Stimulated activated naive B cell treated with anti-CD40 and anti-IgM and Interleukin-4, amounts not matched to agents 10 μg/mL and 1 μg/mL and 100 μg/mL, for 72 hours (primary cell): ENCODE measurements around the gene PTX3.

Experiments
- ATAC-seq, 2 donors: fragments of 150-1000 bp; cut with Tn5 transposase; replicated peaks; 2 replicates each; pipeline ENCODE4 v1.10.0; 2021; ENCODE audit warnings: moderate library complexity in 1 of 2
- DNase-seq: peaks from one replicate; pipeline ENCODE4 v3.0.0; 2021
- H3K27ac Mint-ChIP-seq: one replicate; pipeline ENCODE4 v1.8.0; 2022; ENCODE audit warnings: mild to moderate bottlenecking, mixed read lengths
- H3K27me3 Mint-ChIP-seq, 2 donors: one replicate each; pipeline ENCODE4 v1.8.0; 2022; ENCODE audit warnings: mixed read lengths in 2 of 2
- H3K36me3 Mint-ChIP-seq, 2 donors: one replicate each; pipeline ENCODE4 v1.8.0; 2022; ENCODE audit warnings: mixed read lengths in 2 of 2, mild to moderate bottlenecking in 1 of 2
- H3K4me1 Mint-ChIP-seq, 2 donors: one replicate each; pipeline ENCODE4 v1.8.0; 2022; ENCODE audit warnings: mixed read lengths in 2 of 2, mild to moderate bottlenecking in 1 of 2
- H3K4me3 Mint-ChIP-seq, 2 donors: one replicate each; pipeline ENCODE4 v1.8.0; 2022; ENCODE audit warnings: mild to moderate bottlenecking in 2 of 2, mixed read lengths in 2 of 2, moderate library complexity in 1 of 2
- H3K9me3 Mint-ChIP-seq, 2 donors: one replicate each; pipeline ENCODE4 v1.8.0; 2022; ENCODE audit warnings: mixed read lengths in 2 of 2, mild to moderate bottlenecking in 1 of 2

The PTX3 gene

DNA sequence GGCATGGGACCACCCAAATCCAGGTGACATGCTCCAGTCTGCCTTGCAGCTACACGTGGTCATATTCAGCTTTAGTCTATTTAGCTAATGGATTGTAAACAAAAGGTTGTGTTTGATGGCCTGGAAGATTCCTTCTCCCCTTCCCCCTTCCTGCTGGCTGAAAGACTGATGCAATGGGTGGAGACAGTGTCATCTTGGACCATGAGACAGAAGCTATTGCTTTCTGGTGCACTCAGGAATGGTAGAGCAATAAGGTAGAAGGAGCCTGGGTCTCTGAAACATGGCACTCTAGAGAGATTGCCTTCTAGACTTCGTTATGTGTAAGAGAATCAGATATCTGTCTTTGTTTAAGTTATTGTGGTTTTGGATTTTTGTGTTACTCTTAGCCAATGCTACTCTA, 25.7 kb upstream of the PTX3 start:
- Mint-ChIP-seq H3K27ac (no peak overlapping the region), H3K27me3 (peaks cover 0 to 5% of the 10 kb centered on the region in 2 donors), H3K4me1 (no peaks in the 10 kb centered on the region), H3K4me3 (no peak overlapping the region), H3K9me3 (peaks cover 1 to 4% of the 10 kb centered on the region in 2 donors), H3K36me3 (no peaks in the 10 kb centered on the region)
- no peak for ATAC-seq
- no peak for DNase-seq

DNA sequence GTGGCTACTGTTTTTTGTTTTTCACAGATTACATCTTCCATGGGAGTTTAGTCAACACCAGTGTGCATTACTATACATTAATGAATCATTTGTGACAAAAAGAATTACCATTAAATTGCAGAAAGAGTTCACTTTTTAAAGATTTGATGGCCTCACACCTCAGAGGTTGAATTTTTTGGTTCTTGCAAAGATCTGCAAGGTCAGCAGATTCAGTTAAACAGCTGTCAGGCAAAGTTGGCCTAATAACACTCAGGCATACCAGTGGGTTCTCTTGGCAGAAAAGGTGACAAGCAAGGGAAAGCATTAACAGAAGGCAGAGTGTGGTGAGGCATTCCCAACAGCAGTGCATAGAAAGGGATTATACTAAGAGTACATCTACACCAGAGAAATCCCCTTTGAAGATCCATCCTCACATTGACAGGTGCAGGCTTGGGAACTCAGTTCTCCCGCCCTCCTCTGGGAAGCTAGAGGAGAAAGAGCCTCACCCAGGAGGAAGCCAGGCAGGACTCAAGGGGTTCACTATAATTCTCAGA, 24.3 kb upstream of the PTX3 start:
- Mint-ChIP-seq H3K27me3 (peaks cover 0 to 5% of the 10 kb centered on the region in 2 donors), H3K4me1 (no peaks in the 10 kb centered on the region), H3K9me3 (peaks cover 1 to 4% of the 10 kb centered on the region in 2 donors), H3K36me3 (no peaks in the 10 kb centered on the region), H3K27ac (no peak overlapping the region), H3K4me3 (no peak overlapping the region)
- DNase-seq (no peak), ATAC-seq (no peak)

DNA sequence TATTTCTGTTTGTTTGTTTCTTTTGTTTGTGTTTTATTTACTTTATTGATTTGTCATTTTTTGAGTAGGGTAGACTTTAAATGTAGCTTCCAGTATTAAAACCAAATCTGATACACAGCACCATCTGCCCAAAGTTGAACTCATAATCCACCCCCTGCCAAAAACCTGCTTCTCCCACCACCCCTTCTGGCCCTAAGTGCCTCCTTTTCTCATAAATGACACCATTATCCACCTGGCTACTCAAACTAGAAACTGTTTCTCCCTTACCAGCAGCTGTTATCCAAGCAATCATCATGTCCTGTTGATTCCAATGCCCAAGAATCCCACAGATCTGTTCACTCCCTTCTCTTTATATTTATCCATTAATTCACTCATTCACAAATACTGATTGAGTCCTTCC, 21.8 kb upstream of the PTX3 start:
- Mint-ChIP-seq H3K27ac (no peak overlapping the region), H3K36me3 (no peaks in the 10 kb centered on the region), H3K27me3 (peaks cover 0 to 5% of the 10 kb centered on the region in 2 donors), H3K4me3 (no peak overlapping the region), H3K4me1 (no peaks in the 10 kb centered on the region), H3K9me3 (peaks cover 1 to 4% of the 10 kb centered on the region in 2 donors)
- DNase-seq (no peak), ATAC-seq (no peak)

DNA sequence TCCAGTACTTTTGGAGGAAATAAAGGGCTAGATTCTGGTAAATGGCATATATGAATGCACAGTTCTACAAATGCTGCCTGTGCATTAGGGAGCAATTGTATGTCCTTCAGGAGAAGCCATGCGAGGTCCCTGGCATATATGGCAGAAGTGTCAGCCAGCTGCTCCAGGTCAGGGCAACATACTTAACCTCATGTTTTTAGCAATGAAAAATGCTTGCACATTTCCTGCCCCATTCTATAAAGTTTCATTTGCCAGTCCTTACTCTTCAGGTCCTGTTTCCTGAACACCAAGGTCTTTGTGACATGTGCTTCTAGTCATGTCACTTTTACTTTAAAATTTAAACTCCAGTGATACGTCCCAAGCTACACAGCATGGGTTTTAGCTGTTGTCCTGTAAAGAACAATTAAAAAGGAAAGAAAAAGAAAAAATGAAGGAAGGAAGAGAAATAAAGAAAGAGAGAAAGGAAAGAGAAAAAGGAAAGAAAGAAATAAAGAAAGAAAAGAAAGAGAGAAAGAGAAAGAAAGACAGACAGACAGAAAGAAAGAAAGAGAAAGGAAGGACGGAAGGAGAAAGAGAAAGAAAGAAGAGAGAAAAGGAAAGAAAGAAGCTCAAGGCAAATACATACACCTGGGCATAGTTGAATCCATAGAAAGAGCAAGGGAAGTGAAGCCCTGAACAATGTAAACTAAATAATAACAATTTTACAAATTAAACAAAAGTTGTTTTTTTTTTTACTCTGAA, 20.1 kb upstream of the PTX3 start:
- no peak for ATAC-seq
- Mint-ChIP-seq H3K4me1 (no peaks in the 10 kb centered on the region), H3K27ac (no peak overlapping the region), H3K36me3 (no peaks in the 10 kb centered on the region), H3K4me3 (no peak overlapping the region), H3K9me3 (peaks cover 1 to 4% of the 10 kb centered on the region in 2 donors), H3K27me3 (peaks cover 0 to 5% of the 10 kb centered on the region in 2 donors)
- DNase-seq, result no peak

DNA sequence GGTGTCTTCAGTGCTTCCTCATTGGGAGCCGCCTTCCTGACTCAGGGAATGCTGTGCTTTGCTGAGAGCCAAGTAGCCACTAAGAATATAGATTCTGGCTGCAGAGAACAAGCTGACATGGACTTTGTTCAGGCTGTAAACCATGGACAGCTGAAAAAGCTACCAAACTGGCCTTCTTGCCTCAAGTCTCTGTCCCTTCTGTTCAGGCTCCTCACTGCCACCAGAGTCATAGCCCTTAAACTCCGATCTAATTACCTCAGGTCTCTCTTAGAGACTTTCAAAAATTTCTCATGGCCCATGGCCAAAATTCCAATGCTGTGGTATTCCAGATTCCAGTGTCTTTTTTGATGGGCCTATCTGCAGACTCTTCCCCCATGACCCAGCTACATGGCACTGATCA, 19.4 kb upstream of the PTX3 start:
- no peak for ATAC-seq
- peaks cover 0 to 1% of the 10 kb centered on the region in 2 donors for H3K9me3 Mint-ChIP-seq

DNA sequence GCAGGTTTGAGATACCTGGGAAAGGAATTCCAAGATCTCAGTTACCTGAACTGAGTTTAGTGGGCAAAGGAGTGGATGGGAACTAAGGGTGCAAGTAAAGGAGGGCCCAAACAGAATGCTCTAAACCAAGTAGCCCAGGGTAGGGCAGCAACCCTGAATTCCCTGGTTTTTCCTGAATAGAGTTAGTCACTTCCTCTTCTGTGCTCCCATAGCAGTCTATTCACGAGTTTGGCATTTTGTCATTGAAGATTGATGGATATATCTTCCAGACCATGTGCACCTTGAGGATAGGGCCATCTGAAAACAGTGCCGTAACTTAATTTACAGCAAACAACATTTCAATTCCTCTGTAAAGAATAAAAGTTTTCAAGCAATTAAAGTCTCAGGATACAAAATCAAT, 18.5 kb upstream of the PTX3 start:
- no peaks in the 10 kb centered on the region for H3K36me3 Mint-ChIP-seq
- DNase-seq (no peak), ATAC-seq (no peak)
- peaks cover 0 to 1% of the 10 kb centered on the region in 2 donors for H3K9me3 Mint-ChIP-seq
- H3K27me3 Mint-ChIP-seq, result peaks cover 0 to 5% of the 10 kb centered on the region in 2 donors
- H3K4me1 Mint-ChIP-seq, result no peaks in the 10 kb centered on the region
- H3K27ac Mint-ChIP-seq, result no peak overlapping the region
- H3K4me3 Mint-ChIP-seq, result no peak overlapping the region

More for the DNA sequence above, 19.4 kb upstream of the PTX3 start:
- Mint-ChIP-seq H3K4me1 (no peaks in the 10 kb centered on the region), H3K4me3 (no peak overlapping the region), H3K36me3 (no peaks in the 10 kb centered on the region), H3K27ac (no peak overlapping the region), H3K27me3 (peaks cover 0 to 5% of the 10 kb centered on the region in 2 donors)
- no peak for DNase-seq

DNA sequence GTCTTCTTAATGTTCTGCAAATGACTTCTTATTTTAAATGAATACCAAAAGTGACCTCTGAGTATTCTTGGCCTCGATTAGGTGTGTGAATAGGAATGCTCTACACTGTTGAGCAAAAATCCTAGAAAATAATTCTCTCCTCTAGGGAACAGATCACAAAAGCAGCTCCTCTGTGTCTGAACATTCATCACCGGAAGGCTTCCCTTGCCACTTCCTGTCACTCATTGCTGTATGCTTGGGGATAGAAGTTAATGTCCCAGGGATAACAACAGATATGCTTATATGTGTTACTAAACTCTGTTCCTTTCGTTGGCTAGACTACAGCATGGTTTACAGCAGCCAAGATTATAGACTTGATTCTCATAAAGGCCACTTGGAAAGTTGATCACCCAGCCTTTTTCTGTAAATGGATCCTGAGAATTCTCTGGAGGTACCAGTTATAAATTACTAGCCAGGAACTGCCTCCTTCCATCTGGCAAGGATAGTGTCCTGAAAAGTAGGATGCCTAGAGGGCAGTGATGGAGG, 16.0 kb upstream of the PTX3 start:
- ATAC-seq (no peak), DNase-seq (no peak)
- Mint-ChIP-seq H3K4me1 (no peaks in the 10 kb centered on the region), H3K4me3 (no peak overlapping the region), H3K9me3 (peaks cover 5 to 10% of the 10 kb centered on the region in 2 donors), H3K27ac (no peak overlapping the region), H3K36me3 (peaks cover 2 to 4% of the 10 kb centered on the region in 2 donors), H3K27me3 (peaks cover 0 to 2% of the 10 kb centered on the region in 2 donors)

DNA sequence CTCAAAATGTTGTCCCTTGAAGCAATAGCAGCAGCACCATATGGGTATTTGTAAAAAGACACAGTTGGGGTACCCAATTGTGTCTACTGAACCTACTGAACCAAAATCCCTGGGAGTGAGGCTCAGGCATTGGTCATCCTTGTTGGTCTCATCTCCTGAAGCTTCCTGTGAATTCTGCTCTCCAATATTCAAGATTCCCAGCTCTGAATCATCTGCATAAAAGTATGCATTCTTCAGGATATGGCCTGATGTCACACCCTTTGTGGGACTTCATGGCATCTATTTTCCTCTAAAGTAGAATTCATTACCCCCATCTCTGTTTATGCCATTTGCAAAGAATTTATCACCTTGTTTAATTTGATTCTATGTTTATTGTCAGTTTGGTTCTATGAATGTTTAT, 13.3 kb upstream of the PTX3 start:
- ATAC-seq, result no peak
- Mint-ChIP-seq H3K27me3 (no peaks in the 10 kb centered on the region), H3K9me3 (peaks cover 9 to 17% of the 10 kb centered on the region in 2 donors), H3K27ac (no peak overlapping the region), H3K4me3 (no peak overlapping the region), H3K36me3 (peaks cover 2 to 8% of the 10 kb centered on the region in 2 donors), H3K4me1 (no peaks in the 10 kb centered on the region)
- DNase-seq, result no peak

DNA sequence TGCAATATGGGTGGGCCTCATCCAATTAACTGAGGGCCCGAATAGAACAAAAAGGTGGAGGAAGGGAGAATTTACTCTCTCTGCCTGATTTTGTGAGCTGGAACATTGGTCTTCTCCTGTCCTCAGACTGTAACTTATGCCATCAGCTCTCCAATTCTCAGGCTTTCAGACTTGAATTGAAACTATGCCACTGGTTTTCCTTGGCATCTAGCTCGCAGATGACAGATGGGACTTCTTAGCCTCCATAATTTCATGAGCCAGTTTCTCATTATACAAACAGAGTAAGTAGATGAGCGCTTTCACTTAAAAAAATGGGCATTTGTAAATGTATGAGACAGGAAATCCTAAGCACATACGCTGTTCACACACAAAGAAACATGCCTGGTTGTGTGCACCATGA, 8.7 kb upstream of the PTX3 start:
- no peaks in the 10 kb centered on the region for H3K27me3 Mint-ChIP-seq
- peaks cover 2 to 8% of the 10 kb centered on the region in 2 donors for H3K36me3 Mint-ChIP-seq
- H3K4me1 Mint-ChIP-seq, result no peaks in the 10 kb centered on the region
- H3K9me3 Mint-ChIP-seq, result peaks cover 9 to 17% of the 10 kb centered on the region in 2 donors
- no peak for ATAC-seq
- H3K4me3 Mint-ChIP-seq, result no peak overlapping the region
- DNase-seq, result no peak
- no peak overlapping the region for H3K27ac Mint-ChIP-seq

DNA sequence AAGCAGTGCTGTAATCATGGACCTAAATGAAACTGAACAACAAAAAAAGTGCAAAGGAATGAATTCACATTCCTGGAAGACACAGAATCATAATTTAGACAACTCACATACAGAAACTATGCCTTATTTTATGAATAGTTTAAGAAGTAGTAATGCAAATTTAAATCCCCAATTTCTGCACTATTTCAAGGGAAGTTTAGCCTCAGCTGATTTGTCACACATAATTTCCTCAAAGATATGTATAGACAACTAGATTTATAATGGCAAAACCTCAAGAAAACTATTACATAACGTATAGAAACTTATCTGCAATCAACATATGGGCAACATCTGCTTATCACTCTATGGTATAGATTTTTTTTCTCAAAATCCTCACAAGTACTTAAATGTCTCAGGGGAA, 7.8 kb upstream of the PTX3 start:
- no peak for ATAC-seq
- H3K4me1 Mint-ChIP-seq, result no peaks in the 10 kb centered on the region
- H3K36me3 Mint-ChIP-seq, result peaks cover 2 to 8% of the 10 kb centered on the region in 2 donors
- DNase-seq, result no peak
- H3K4me3 Mint-ChIP-seq, result no peak overlapping the region
- peaks cover 9 to 17% of the 10 kb centered on the region in 2 donors for H3K9me3 Mint-ChIP-seq
- no peaks in the 10 kb centered on the region for H3K27me3 Mint-ChIP-seq
- H3K27ac Mint-ChIP-seq, result no peak overlapping the region

DNA sequence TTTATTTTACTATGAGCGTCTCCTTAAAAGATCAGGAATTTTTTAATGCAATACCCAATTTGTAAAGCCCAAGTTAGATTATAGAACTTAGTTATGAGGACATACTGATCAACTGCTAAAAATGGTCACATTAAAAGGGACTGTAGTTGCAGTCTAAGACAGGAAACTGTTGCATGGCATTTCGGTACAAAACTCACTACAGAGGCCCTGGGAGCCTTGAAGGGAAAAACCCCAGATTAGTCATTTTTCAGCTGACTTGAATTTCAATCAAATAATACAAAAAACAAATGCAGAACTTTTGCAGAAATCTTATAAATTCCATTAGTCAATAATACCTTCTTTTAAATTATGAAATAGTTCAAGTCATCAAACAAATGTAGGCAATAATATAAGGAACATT, 6.9 kb upstream of the PTX3 start:
- H3K4me3 Mint-ChIP-seq, result no peak overlapping the region
- ATAC-seq (peak in 1 of 2 donors; percentile 64), DNase-seq (no peak)
- H3K9me3 Mint-ChIP-seq, result peaks cover 6 to 9% of the 10 kb centered on the region in 2 donors
- peaks cover 0 to 5% of the 10 kb centered on the region in 2 donors for H3K27me3 Mint-ChIP-seq
- H3K36me3 Mint-ChIP-seq, result peaks cover 0 to 4% of the 10 kb centered on the region in 2 donors
- no peaks in the 10 kb centered on the region for H3K4me1 Mint-ChIP-seq
- no peak overlapping the region for H3K27ac Mint-ChIP-seq

DNA sequence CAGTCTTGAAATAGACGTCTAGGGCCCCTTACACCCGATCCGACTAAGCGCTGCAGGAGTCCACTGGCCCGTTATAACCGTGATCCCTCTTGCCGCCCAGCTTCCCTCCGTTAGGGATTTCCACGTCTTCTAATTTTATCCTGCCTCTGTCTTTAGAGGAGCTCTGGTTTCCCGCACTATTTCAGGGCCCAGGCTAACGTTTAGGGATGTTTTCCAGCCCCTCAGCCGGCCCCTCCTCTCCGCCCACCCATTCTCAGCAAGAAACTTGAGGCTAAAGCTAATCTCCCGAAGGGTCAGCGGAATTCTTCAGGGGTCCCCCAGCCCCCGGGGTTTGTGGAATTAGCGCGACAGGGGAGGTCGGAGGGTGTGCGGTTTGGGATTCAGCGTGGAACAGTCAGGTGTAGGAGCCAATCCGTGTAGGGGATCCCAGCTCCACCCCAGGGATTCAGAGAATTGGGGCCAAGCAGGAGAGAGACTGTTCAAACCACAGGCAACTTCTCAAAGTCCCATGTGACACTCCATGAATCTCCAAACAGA, 1.6 kb downstream of the PTX3 start:
- no peaks in the 10 kb centered on the region for H3K9me3 Mint-ChIP-seq
- H3K4me3 Mint-ChIP-seq, result peak overlapping the region; percentile 58 to 79
- no peak overlapping the region for H3K27ac Mint-ChIP-seq
- H3K27me3 Mint-ChIP-seq, result peaks cover 17 to 39% of the 10 kb centered on the region in 2 donors
- DNase-seq (no peak), ATAC-seq (no peak)
- H3K4me1 Mint-ChIP-seq, result peaks cover 9 to 20% of the 10 kb centered on the region in 2 donors
- no peaks in the 10 kb centered on the region for H3K36me3 Mint-ChIP-seq

DNA sequence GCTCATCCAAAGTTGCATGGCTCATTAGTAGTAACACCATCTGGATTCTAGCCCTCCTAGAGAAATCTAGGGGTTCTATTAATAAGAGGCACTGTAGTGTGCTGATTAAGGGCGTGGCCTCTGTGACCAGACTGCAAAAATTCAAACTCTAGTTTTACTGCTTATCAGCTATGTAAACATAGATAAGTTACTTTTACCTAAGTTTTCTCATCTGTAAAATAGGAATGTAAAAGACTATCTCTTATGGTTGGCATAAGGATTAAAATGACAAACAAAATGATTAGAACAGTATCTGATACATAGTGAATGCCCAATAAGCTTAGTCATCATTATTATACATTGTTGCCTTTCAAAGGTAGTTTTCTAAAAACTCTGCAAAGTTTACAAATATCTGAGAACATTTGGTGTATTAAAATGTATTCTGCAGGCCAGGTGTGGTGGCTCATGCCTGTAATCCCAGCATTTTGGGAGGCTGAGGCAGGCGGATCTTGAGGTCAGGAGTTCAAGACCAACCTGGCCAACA, 4.5 kb downstream of the PTX3 start:
- Mint-ChIP-seq H3K4me1 (peaks cover 9 to 20% of the 10 kb centered on the region in 2 donors), H3K36me3 (no peaks in the 10 kb centered on the region), H3K27ac (no peak overlapping the region), H3K9me3 (no peaks in the 10 kb centered on the region), H3K4me3 (no peak overlapping the region), H3K27me3 (peaks cover 17 to 26% of the 10 kb centered on the region in 2 donors)
- DNase-seq (no peak), ATAC-seq (no peak)

DNA sequence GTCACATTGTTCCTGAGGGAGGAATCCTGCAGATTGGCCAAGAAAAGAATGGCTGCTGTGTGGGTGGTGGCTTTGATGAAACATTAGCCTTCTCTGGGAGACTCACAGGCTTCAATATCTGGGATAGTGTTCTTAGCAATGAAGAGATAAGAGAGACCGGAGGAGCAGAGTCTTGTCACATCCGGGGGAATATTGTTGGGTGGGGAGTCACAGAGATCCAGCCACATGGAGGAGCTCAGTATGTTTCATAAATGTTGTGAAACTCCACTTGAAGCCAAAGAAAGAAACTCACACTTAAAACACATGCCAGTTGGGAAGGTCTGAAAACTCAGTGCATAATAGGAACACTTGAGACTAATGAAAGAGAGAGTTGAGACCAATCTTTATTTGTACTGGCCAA, 6.1 kb downstream of the PTX3 start:
- no peaks in the 10 kb centered on the region for H3K9me3 Mint-ChIP-seq
- ATAC-seq (no peak), DNase-seq (no peak)
- H3K27me3 Mint-ChIP-seq, result peaks cover 8 to 13% of the 10 kb centered on the region in 2 donors
- H3K27ac Mint-ChIP-seq, result no peak overlapping the region
- no peaks in the 10 kb centered on the region for H3K36me3 Mint-ChIP-seq
- H3K4me3 Mint-ChIP-seq, result no peak overlapping the region
- H3K4me1 Mint-ChIP-seq, result peaks cover 1 to 7% of the 10 kb centered on the region in 2 donors
